Measurements from ENCODE around the gene QRFP. TPM values are rescaled to one million over a fixed set of nuclear protein-coding genes. Genes with fewer than 3 reads are reported as not detected.

The QRFP gene
- total RNA-seq, 1 experiment from 2014 or later: not detected

- Histone ChIP-seq H3K27me3 (ENCODE audit: low read length) (peaks cover 8% of the 10 kb centered on the region; the same call in 1 of the 2 replicates), H3K4me1 (ENCODE audit: insufficient read depth, low read length) (peaks cover 15% of the 10 kb centered on the region), H3K27ac (ENCODE audit: low read length) (no peak overlapping the region), H2AFZ (ENCODE audit: low read length) (no peak overlapping the region), H3K79me2 (ENCODE audit: low read length) (no peaks in the 10 kb centered on the region), H3K9me2 (replicated peaks; ENCODE audit: low read length) (no peaks in the 10 kb centered on the region), H3K9me3 (ENCODE audit: low read length) (no peaks in the 10 kb centered on the region), H3K9ac (ENCODE audit: low read length) (no peak overlapping the region), H3F3A (ENCODE audit: low read length, unreplicated experiment) (no peaks in the 10 kb centered on the region), H3K36me3 (ENCODE audit: low read depth, low read length) (no peaks in the 10 kb centered on the region), H3K4me3 (ENCODE audit: low read length) (no peak overlapping the region), H4K20me1 (ENCODE audit: low read length) (no peaks in the 10 kb centered on the region), H3K4me2 (ENCODE audit: low read length) (no peak overlapping the region)
- no TSS peak for BruUV-seq (replicated peaks)
- ChIA-PET POLR2A (ENCODE audit: unreplicated experiment) (no interaction called here), CTCF (no interaction called here)
- DNase-seq: no peak
- TF ChIP-seq EZH2 (IDR thresholded peaks at IDR 0.05; ENCODE audit: low read length, unreplicated experiment) (no peak), CTCF (conservative IDR thresholded peaks at IDR 0.05; ENCODE audit: low read depth, low read length) (no peak), EZH2phosphoT487 (IDR thresholded peaks at IDR 0.05; ENCODE audit: borderline replicate concordance, low read length) (no peak)
- ATAC-seq: no peak
- intact Hi-C loops (cut with micrococcal nuclease): loop anchor here (10.0 kb wide), 1 partner anchor 220 kb away; no protein-coding TSS in a partner anchor
Observed at GRCh38 chr9:130944510-130945058, 48.0 kb upstream of the QRFP start.

- no peaks in the 10 kb centered on the region for H3K9me3 ChIP-seq (ENCODE audit: low read length)
- no peak overlapping the region for H3K4me2 ChIP-seq (ENCODE audit: low read length)
- no peaks in the 10 kb centered on the region for H3K36me3 ChIP-seq (ENCODE audit: low read depth, low read length)
- ChIA-PET CTCF (no interaction called here), POLR2A (ENCODE audit: unreplicated experiment) (no interaction called here)
- peaks cover 15% of the 10 kb centered on the region for H3K4me1 ChIP-seq (ENCODE audit: insufficient read depth, low read length)
- H3K27me3 ChIP-seq (ENCODE audit: low read length): peaks cover 8% of the 10 kb centered on the region; the same call in 1 of the 2 replicates
- H3K27ac ChIP-seq (ENCODE audit: low read length): no peak overlapping the region
- no peak for TF ChIP-seq EZH2phosphoT487 (IDR thresholded peaks at IDR 0.05; ENCODE audit: borderline replicate concordance, low read length)
- no peak for TF ChIP-seq CTCF (conservative IDR thresholded peaks at IDR 0.05; ENCODE audit: low read depth, low read length)
- TF ChIP-seq EZH2 (IDR thresholded peaks at IDR 0.05; ENCODE audit: low read length, unreplicated experiment): no peak
- intact Hi-C loops (cut with micrococcal nuclease): loop anchor here (10.0 kb wide), 1 partner anchor 219 kb away; no protein-coding TSS in a partner anchor
- no peak overlapping the region for H3K9ac ChIP-seq (ENCODE audit: low read length)
- no peaks in the 10 kb centered on the region for H4K20me1 ChIP-seq (ENCODE audit: low read length)
- no peak overlapping the region for H2AFZ ChIP-seq (ENCODE audit: low read length)
- BruUV-seq (replicated peaks): no TSS peak
- H3K9me2 ChIP-seq (replicated peaks; ENCODE audit: low read length): no peaks in the 10 kb centered on the region
- no peaks in the 10 kb centered on the region for H3K79me2 ChIP-seq (ENCODE audit: low read length)
- H3K4me3 ChIP-seq (ENCODE audit: low read length): no peak overlapping the region
- DNase-seq: no peak
- no peaks in the 10 kb centered on the region for H3F3A ChIP-seq (ENCODE audit: low read length, unreplicated experiment)
- ATAC-seq: no peak
Observed at GRCh38 chr9:130943777-130944176, 47.2 kb upstream of the QRFP start.

GRCh38 chr9:130943221-130943620 is 46.6 kb upstream of the QRFP start:
- Histone ChIP-seq H3K9me2 (replicated peaks; ENCODE audit: low read length) (no peaks in the 10 kb centered on the region), H3K27ac (ENCODE audit: low read length) (no peak overlapping the region), H2AFZ (ENCODE audit: low read length) (no peak overlapping the region), H3K79me2 (ENCODE audit: low read length) (no peaks in the 10 kb centered on the region), H3K4me2 (ENCODE audit: low read length) (no peak overlapping the region), H3K4me3 (ENCODE audit: low read length) (no peak overlapping the region), H3K9me3 (ENCODE audit: low read length) (no peaks in the 10 kb centered on the region), H4K20me1 (ENCODE audit: low read length) (no peaks in the 10 kb centered on the region), H3K27me3 (ENCODE audit: low read length) (peaks cover 8% of the 10 kb centered on the region; the same call in 1 of the 2 replicates), H3K36me3 (ENCODE audit: low read depth, low read length) (no peaks in the 10 kb centered on the region), H3K9ac (ENCODE audit: low read length) (no peak overlapping the region), H3F3A (ENCODE audit: low read length, unreplicated experiment) (no peaks in the 10 kb centered on the region), H3K4me1 (ENCODE audit: insufficient read depth, low read length) (peaks cover 15% of the 10 kb centered on the region)
- DNase-seq (no peak), ATAC-seq (no peak)
- BruUV-seq (replicated peaks): no TSS peak
- POLR2A ChIA-PET (ENCODE audit: unreplicated experiment): no interaction called here
- TF ChIP-seq EZH2 (IDR thresholded peaks at IDR 0.05; ENCODE audit: low read length, unreplicated experiment): no peak
- TF ChIP-seq EZH2phosphoT487 (IDR thresholded peaks at IDR 0.05; ENCODE audit: borderline replicate concordance, low read length): no peak
- TF ChIP-seq CTCF (conservative IDR thresholded peaks at IDR 0.05; ENCODE audit: low read depth, low read length): no peak
- CTCF ChIA-PET: no interaction called here
- intact Hi-C loops (cut with micrococcal nuclease): loop anchor here (10.0 kb wide), 1 partner anchor 218 kb away; no protein-coding TSS in a partner anchor
